HUES48 (cell line): Measurements from ENCODE around the gene SKAP1.
"Not testable (repeated sequence)": the region's sequence is repeated elsewhere in the genome, so short reads cannot be mapped to it uniquely, and the experiment has no call there.

ENCODE experiments used
- H3K27ac ChIP-seq: one replicate; pipeline ENCODE4 v1.7.0; 2013; ENCODE audit warnings: low read depth, low read length, inconsistent platforms
- H3K27me3 ChIP-seq: 2 replicates; pipeline ENCODE4 v1.6.1; 2013; ENCODE audit warnings: mild to moderate bottlenecking, low read length; ENCODE audit not compliant: control insufficient read depth, insufficient read depth
- H3K36me3 ChIP-seq: 2 replicates; pipeline ENCODE4 v1.6.1; 2013; ENCODE audit warnings: low read length; ENCODE audit not compliant: control insufficient read depth, insufficient read depth
- H3K4me1 ChIP-seq: 2 replicates; pipeline ENCODE4 v1.6.1; 2013; ENCODE audit warnings: mild to moderate bottlenecking, low read length; ENCODE audit not compliant: control insufficient read depth, insufficient read depth
- H3K4me3 ChIP-seq: 2 replicates; pipeline ENCODE4 v1.5.1; 2013; ENCODE audit warnings: mild to moderate bottlenecking, low read depth, low read length
- H3K9ac ChIP-seq: 2 replicates; pipeline ENCODE4 v1.6.1; 2013; ENCODE audit warnings: mild to moderate bottlenecking, low read depth, low read length, moderate library complexity
- H3K9me3 ChIP-seq: 2 replicates; pipeline ENCODE4 v1.6.1; 2013; ENCODE audit warnings: low read length; ENCODE audit not compliant: control insufficient read depth, insufficient read depth

Gene SKAP1

DNA sequence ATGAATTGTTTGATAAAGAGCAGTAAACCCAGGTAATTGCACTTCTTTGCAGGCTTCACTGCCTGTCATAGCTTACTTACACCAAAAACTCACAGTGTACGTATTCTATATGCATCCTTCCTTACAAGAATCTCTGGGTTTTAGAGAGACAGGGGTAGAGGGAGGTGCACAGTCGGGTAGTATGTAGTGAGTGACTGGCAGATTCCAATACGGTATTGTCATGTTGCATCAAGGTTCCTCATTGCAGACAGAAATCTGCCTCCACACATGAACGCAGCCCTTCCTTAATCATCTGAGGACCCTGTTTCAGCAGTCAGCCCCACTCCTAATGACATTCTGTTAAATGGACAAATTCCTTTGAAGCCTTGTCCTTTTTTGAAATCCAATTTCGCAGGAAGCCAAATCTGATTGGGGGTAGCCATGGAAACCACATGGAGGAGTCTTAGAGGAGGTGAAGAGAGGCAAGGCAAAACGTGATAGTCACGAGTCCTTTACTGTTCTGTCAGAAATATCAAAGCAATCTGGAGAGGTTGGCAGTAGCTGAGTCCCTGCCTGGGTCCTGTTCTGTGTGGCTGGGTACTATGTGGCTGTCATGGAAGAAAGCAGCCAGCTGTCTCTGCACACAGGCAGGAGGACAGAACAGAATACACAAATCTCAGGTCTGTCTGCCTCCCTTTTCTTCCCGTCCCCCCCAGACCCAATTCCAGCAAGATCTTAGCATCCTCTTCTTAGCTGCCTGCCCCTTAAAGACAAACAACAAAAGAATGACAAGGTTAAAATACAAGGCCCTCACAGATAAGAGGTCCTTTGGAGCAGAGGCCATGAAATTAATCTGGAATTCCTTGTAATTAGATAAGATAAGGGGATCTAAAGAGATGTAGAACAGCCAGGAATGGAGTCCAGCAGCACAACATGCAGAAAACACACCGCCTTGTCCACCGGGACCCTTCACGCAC is 3.1 kb upstream of the SKAP1 start:
- Histone ChIP-seq H3K27ac (no peak overlapping the region), H3K4me3 (no peak overlapping the region), H3K27me3 (peaks cover 52% of the 10 kb centered on the region)

DNA sequence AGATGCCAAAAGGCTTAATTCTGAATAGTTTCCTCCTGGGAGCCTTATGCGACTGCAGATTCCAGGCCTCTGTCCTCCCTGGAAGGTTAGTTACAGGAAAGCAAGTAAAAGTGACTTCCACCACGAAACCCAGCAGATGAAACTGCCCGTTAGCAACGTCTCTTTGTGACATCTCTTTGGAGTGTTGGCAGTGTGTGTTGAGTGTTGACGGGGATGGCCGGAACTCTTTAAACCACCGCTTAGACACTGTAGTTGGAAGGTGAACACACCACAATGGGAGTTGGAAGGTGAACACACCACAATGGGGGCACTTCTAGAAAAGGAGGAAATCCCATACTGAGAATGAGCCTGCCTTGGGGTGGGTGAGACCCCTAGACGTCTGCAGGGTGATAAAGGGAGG is 858 bp downstream of the SKAP1 start:
- Histone ChIP-seq H3K9ac (no peak overlapping the region), H3K4me3 (no peak overlapping the region), H3K27ac (no peak overlapping the region), H3K9me3 (no peaks in the 10 kb centered on the region), H3K36me3 (no peaks in the 10 kb centered on the region), H3K27me3 (peaks cover 53% of the 10 kb centered on the region), H3K4me1 (no peaks in the 10 kb centered on the region)

More for the DNA sequence above, 3.1 kb upstream of the SKAP1 start:
- H3K4me1 ChIP-seq, result no peaks in the 10 kb centered on the region
- no peaks in the 10 kb centered on the region for H3K9me3 ChIP-seq
- H3K9ac ChIP-seq, result no peak overlapping the region
- H3K36me3 ChIP-seq, result no peaks in the 10 kb centered on the region

GRCh38 chr17:48427598-48427997 is 2.4 kb downstream of the SKAP1 start:
- Histone ChIP-seq H3K27me3 (peaks cover 40% of the 10 kb centered on the region), H3K27ac (no peak overlapping the region)

GRCh38 chr17:48426761-48427500 is 3.1 kb downstream of the SKAP1 start:
- no peaks in the 10 kb centered on the region for H3K36me3 ChIP-seq
- H3K9me3 ChIP-seq, result no peaks in the 10 kb centered on the region
- no peaks in the 10 kb centered on the region for H3K4me1 ChIP-seq
- no peak overlapping the region for H3K27ac ChIP-seq
- no peak overlapping the region for H3K4me3 ChIP-seq
- H3K9ac ChIP-seq, result no peak overlapping the region
- peaks cover 38% of the 10 kb centered on the region for H3K27me3 ChIP-seq

More at GRCh38 chr17:48427598-48427997, 2.4 kb downstream of the SKAP1 start:
- Histone ChIP-seq H3K9me3 (no peaks in the 10 kb centered on the region), H3K4me1 (no peaks in the 10 kb centered on the region), H3K36me3 (no peaks in the 10 kb centered on the region), H3K9ac (no peak overlapping the region), H3K4me3 (no peak overlapping the region)

DNA sequence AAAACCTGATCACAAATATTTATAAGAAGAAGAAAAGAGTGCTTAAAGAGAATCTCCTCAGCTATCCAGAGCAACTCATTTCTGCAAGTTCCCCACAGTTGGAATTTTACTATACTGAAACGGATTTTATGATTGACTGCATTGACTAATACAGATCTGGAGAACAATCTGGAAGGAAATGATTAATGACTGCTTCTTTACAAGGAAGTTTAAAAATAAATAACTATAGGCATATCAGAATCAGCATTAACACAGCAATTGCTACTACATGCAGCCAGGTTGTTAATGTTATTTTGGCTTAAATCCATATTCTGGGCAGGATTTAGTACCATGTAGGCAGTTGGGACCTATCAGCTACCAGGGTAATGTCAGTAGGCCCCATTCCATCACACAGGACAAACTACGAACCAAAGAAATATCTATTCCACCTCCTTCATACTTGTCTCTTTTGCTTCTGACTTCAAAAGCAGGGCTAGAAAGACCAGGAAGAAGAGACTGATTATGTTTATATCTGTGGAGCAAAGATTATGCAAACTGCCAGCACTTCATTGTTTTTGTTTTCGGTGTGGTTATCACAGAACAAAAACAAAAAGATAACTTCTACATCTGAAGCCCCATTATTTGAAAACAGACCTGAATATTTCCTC is 3.9 kb downstream of the SKAP1 start:
- no peaks in the 10 kb centered on the region for H3K36me3 ChIP-seq
- H3K27me3 ChIP-seq, result peaks cover 30% of the 10 kb centered on the region
- no peaks in the 10 kb centered on the region for H3K9me3 ChIP-seq
- no peaks in the 10 kb centered on the region for H3K4me1 ChIP-seq
- H3K4me3 ChIP-seq, result no peak overlapping the region
- H3K27ac ChIP-seq, result no peak overlapping the region
- no peak overlapping the region for H3K9ac ChIP-seq

- H3K9me3 ChIP-seq, H3K4me3 ChIP-seq, H3K27me3 ChIP-seq, H3K27ac ChIP-seq, H3K4me1 ChIP-seq, H3K9ac ChIP-seq, H3K36me3 ChIP-seq: not testable (repeated sequence)
Observed at GRCh38 chr17:48422060-48422459, 8.0 kb downstream of the SKAP1 start.

GRCh38 chr17:48420823-48421222 is 9.2 kb downstream of the SKAP1 start:
- Histone ChIP-seq H3K4me3 (no peak overlapping the region), H3K9me3 (no peaks in the 10 kb centered on the region), H3K27me3 (no peaks in the 10 kb centered on the region), H3K9ac (no peak overlapping the region), H3K27ac (no peak overlapping the region), H3K36me3 (no peaks in the 10 kb centered on the region), H3K4me1 (peaks cover 12% of the 10 kb centered on the region)

DNA sequence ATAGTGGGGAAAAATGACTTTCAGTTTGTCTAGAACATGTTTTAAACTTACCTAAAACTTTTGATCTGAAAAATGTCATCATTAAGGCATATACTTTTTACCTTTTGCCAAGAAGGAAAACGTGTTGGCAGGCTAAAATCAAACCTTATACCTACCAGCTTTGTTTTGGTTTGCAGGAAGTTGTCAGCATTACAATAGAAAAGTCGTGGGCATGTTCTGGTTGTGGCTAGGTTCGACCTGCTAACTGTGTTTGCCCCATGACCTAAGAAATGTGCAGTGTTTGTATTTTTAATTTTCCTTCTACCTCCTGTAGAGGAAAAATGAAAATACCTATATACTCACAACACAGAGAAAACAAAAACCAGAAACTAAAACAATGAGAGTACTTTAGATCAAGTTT is 13.0 kb downstream of the SKAP1 start:
- no peak overlapping the region for H3K27ac ChIP-seq
- no peak overlapping the region for H3K9ac ChIP-seq
- H3K36me3 ChIP-seq, result no peaks in the 10 kb centered on the region
- H3K4me1 ChIP-seq, result peaks cover 12% of the 10 kb centered on the region
- H3K9me3 ChIP-seq, result no peaks in the 10 kb centered on the region
- H3K4me3 ChIP-seq, result no peak overlapping the region
- no peaks in the 10 kb centered on the region for H3K27me3 ChIP-seq

DNA sequence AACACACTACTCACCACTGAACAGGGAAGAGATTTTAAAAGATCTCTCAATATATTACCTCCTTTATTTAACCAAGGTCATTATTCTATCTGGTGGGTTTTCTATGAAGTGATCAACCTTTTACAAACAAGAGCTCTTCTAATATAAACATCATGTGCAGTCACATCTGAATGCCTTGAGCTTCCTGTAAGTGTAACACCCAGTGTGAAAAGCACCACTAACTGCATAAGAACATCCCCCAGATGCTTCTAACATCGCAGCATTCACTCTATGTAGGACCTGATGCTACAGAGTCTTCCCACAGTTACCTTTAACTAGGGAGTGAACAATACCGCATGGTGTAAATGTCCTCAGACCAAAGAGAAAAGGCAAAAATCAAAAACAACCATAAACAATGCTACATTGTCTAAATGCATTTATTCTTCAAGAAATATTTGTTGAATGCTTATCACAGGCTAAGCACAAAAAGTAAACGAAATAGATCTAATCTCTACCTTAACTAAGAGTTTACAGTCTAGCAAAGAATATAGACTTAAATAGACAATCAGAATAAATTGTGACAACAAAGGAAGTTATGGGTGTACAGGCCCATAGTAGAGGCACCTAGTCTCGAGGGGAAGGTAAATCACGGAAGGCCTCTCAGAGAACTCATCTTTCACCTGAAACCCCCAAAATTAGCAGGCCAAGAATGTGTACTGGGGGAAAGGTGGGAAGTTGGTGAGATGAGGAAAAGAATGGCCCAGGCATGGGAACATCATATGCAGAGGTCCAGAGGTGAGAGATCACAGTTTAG is 16.2 kb downstream of the SKAP1 start:
- H3K36me3 ChIP-seq, result no peaks in the 10 kb centered on the region
- H3K27me3 ChIP-seq, result no peaks in the 10 kb centered on the region
- H3K9ac ChIP-seq, result no peak overlapping the region
- peaks cover 5% of the 10 kb centered on the region for H3K4me1 ChIP-seq
- H3K27ac ChIP-seq, result no peak overlapping the region
- no peaks in the 10 kb centered on the region for H3K9me3 ChIP-seq
- no peak overlapping the region for H3K4me3 ChIP-seq

- Histone ChIP-seq H3K27me3 (no peaks in the 10 kb centered on the region), H3K36me3 (no peaks in the 10 kb centered on the region), H3K9me3 (no peaks in the 10 kb centered on the region), H3K9ac (no peak overlapping the region), H3K4me3 (no peak overlapping the region), H3K4me1 (peaks cover 5% of the 10 kb centered on the region), H3K27ac (no peak overlapping the region)
Observed at GRCh38 chr17:48412841-48413240, 17.2 kb downstream of the SKAP1 start.
